ENCODE data around the gene TEX51. TPM values are rescaled to one million over a fixed set of nuclear protein-coding genes. Genes with fewer than 3 reads are reported as not detected.

TEX51 gene
- polyA plus RNA-seq, 1 experiment: not detected

DNA sequence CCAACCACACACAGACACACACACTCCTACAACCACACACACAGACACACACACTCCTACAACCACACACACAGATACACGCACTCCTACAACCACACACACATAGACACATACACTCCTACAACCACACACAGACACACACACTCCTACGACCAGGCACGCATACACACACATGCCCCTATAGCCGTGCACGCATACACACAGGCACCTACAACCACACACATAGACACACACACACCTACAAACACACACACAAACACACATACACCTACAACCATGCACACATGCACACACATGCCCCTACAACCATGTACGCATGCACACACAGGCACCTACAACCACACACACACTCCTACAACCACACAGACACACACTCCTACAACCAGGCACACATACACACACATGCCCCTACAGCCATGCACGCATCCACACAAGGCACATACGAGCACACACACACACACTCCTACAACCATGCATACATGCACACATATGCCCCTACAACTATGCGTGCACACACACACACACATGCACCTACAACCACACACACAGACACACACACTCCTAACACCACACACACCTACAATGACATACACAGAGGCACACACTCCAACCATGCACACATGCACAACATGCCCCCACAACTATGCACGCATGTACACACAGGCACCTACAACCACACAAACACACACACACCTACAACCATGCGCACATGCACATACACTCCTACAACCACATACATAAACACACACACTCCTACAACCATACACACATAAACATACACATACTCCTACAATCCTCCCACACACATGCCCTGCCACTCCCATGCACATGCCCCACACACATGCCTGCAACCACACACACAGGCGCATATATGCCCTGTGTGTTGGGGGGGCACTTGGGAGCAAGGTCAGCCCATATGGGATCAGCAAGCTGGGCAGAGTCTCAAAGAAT lies 19.1 kb upstream of the TEX51 start:
- ChIA-PET CTCF (no interaction called here), POLR2A (no interaction called here)
- TF ChIP-seq, protein P1, sequence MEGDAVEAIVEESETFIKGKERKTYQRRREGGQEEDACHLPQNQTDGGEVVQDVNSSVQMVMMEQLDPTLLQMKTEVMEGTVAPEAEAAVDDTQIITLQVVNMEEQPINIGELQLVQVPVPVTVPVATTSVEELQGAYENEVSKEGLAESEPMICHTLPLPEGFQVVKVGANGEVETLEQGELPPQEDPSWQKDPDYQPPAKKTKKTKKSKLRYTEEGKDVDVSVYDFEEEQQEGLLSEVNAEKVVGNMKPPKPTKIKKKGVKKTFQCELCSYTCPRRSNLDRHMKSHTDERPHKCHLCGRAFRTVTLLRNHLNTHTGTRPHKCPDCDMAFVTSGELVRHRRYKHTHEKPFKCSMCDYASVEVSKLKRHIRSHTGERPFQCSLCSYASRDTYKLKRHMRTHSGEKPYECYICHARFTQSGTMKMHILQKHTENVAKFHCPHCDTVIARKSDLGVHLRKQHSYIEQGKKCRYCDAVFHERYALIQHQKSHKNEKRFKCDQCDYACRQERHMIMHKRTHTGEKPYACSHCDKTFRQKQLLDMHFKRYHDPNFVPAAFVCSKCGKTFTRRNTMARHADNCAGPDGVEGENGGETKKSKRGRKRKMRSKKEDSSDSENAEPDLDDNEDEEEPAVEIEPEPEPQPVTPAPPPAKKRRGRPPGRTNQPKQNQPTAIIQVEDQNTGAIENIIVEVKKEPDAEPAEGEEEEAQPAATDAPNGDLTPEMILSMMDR (IDR thresholded peaks at IDR 0.05; ENCODE audit: low read depth, low read length): no peak
- Histone ChIP-seq H3K4me3 (ENCODE audit: low read depth, low read length) (no peak overlapping the region), H3K27me3 (ENCODE audit: control insufficient read depth, insufficient read depth, low read length) (peaks cover 3% of the 10 kb centered on the region), H3K27ac (ENCODE audit: low read depth, low read length) (no peak overlapping the region), H3K9me3 (ENCODE audit: control insufficient read depth, insufficient read depth, low read length) (peaks cover 7% of the 10 kb centered on the region; the same call in 1 of the 2 replicates)
- DNase-seq (ENCODE audit: low read depth, low spot score): no peak

DNA sequence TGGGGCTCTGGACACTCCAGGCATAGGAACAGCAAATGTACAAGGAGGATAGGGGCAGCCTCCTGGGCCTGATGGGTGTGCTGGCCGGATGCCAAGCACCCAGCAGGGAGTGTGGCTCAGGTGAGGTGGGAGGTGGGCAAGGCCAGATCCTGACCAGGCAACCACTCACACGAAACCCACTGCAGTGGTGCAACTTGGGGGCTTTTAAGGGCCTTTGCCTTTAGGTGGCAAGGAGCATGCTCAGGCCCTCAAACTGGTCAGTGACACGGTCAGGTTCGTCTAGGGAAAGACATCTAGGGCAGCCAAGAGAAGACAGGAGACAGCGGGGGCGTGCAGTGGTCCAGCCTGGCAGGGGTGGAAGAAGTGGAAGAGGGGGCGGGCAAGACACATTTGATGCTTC lies 18.4 kb upstream of the TEX51 start:
- no peak for DNase-seq (ENCODE audit: low read depth, low spot score)
- H3K4me3 ChIP-seq (ENCODE audit: low read depth, low read length): no peak overlapping the region
- H3K27ac ChIP-seq (ENCODE audit: low read depth, low read length): no peak overlapping the region
- POLR2A ChIA-PET: no interaction called here
- H3K9me3 ChIP-seq (ENCODE audit: control insufficient read depth, insufficient read depth, low read length): peaks cover 7% of the 10 kb centered on the region; the same call in 1 of the 2 replicates
- CTCF ChIA-PET: no interaction called here
- peaks cover 3% of the 10 kb centered on the region for H3K27me3 ChIP-seq (ENCODE audit: control insufficient read depth, insufficient read depth, low read length)
- TF ChIP-seq, protein P1 (IDR thresholded peaks at IDR 0.05; ENCODE audit: low read depth, low read length): no peak

DNA sequence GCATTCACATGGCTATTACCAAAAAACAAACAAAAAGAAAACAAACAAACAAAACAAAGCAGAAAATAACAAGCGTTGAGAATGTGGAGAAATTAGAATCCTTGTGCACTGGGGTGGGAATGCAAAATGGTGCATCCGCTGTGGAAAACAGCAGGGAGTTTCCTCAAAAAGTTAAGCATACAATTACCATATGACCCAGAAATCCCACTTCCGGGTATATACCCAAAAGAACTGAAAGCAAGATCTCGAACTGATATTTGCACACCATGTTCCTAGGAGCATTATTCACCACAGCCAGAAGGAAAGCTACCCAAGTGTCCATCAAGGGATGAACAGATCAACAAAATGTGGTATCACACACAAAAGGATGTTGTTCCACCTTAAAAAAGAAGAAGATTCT lies 17.9 kb upstream of the TEX51 start:
- Histone ChIP-seq H3K4me3 (ENCODE audit: low read depth, low read length) (no peak overlapping the region), H3K9me3 (ENCODE audit: control insufficient read depth, insufficient read depth, low read length) (peaks cover 7% of the 10 kb centered on the region; the same call in 1 of the 2 replicates), H3K27me3 (ENCODE audit: control insufficient read depth, insufficient read depth, low read length) (peaks cover 3% of the 10 kb centered on the region), H3K27ac (ENCODE audit: low read depth, low read length) (no peak overlapping the region)
- POLR2A ChIA-PET: no interaction called here
- DNase-seq (ENCODE audit: low read depth, low spot score): no peak
- TF ChIP-seq, protein P1 (IDR thresholded peaks at IDR 0.05; ENCODE audit: low read depth, low read length): no peak
- CTCF ChIA-PET: no interaction called here

DNA sequence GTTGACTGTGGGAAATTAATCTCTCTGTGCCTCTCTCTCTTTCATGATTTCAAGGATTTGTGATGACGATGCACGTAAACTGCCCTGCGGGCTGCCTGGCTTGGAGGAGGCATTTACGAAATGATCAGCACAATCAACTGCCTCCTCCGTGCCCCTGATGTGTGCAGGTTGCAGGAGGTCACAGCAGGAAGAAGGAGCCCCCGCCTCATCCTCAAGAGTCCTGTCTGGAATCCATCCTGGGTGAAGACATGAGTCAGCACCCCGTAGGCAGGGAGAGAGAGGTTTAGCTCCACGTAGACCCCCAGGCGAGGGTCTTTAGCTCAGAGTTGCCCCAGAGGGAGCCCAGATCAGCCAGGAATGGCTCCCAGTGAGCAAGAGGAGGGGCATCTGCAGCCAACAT lies 17.1 kb upstream of the TEX51 start:
- no peak for DNase-seq (ENCODE audit: low read depth, low spot score)
- POLR2A ChIA-PET: no interaction called here
- no peak overlapping the region for H3K27ac ChIP-seq (ENCODE audit: low read depth, low read length)
- TF ChIP-seq, protein P1 (IDR thresholded peaks at IDR 0.05; ENCODE audit: low read depth, low read length): no peak
- H3K9me3 ChIP-seq (ENCODE audit: control insufficient read depth, insufficient read depth, low read length): peaks cover 7% of the 10 kb centered on the region; the same call in 1 of the 2 replicates
- H3K4me3 ChIP-seq (ENCODE audit: low read depth, low read length): no peak overlapping the region
- CTCF ChIA-PET: no interaction called here
- H3K27me3 ChIP-seq (ENCODE audit: control insufficient read depth, insufficient read depth, low read length): peaks cover 3% of the 10 kb centered on the region

DNA sequence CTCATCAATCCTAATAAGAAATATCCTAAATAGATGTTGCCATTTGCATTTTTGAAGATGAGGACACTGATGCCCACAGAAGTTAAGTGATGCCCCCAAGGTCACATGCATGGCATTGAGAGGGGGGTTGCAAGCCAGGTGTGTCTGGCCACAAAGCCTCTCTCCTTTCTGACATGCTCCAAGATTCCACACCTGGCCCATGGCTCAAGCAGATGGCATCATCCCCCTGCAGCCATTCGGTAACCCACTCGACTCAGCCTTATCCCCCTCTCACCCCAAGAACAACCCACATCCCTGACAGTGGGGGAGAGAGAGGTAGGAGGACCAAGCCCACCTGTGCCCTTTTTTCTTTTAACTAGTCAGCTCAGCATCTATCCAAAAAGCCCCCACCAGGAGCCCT lies 16.5 kb upstream of the TEX51 start:
- Histone ChIP-seq H3K9me3 (ENCODE audit: control insufficient read depth, insufficient read depth, low read length) (peaks cover 7% of the 10 kb centered on the region; the same call in 1 of the 2 replicates), H3K4me3 (ENCODE audit: low read depth, low read length) (no peak overlapping the region), H3K27ac (ENCODE audit: low read depth, low read length) (no peak overlapping the region), H3K27me3 (ENCODE audit: control insufficient read depth, insufficient read depth, low read length) (peaks cover 3% of the 10 kb centered on the region)
- TF ChIP-seq, protein P1 (IDR thresholded peaks at IDR 0.05; ENCODE audit: low read depth, low read length): no peak
- ChIA-PET CTCF (no interaction called here), POLR2A (no interaction called here)
- DNase-seq (ENCODE audit: low read depth, low spot score): no peak

Data from AG04450 (cell line).